ENCODE data around the gene B4GAT1. TPM values are rescaled to one million over a fixed set of nuclear protein-coding genes. Genes with fewer than 3 reads are reported as not detected.

B4GAT1 gene
- total and polyA plus RNA-seq, 8 donors: 3.5 to 22.3 (median 17.4) TPM

GRCh38 chr11:66329165-66329673, 18.2 kb downstream of the B4GAT1 start:
- TF ChIP-seq POLR2A (IDR thresholded peaks at IDR 0.05): no peak
- no peak for TF ChIP-seq CTCF (IDR thresholded peaks at IDR 0.05)
- TF ChIP-seq EP300 (IDR thresholded peaks at IDR 0.05): no peak
- TF ChIP-seq POLR2AphosphoS5 (IDR thresholded peaks at IDR 0.05): no peak
- peaks cover 3 to 29% (median 27%) of the 10 kb centered on the region in 4 donors for H3K36me3 ChIP-seq
- H3K4me1 ChIP-seq: peaks cover 26 to 42% (median 32%) of the 10 kb centered on the region in 4 donors
- WGBS, 5 donors: 84 to 96% (median 89%) methylated on average over 3 of the region's 3 CpGs
- H3K4me3 ChIP-seq: no peak overlapping the region
- intact Hi-C loops (cut with DNase I; ENCODE audit: low total_unique reads): no loop called here
- no peaks in the 10 kb centered on the region for H3K27me3 ChIP-seq
- no peaks in the 10 kb centered on the region for H3K9me3 ChIP-seq
- no peak for DNase-seq
- peak overlapping the region in 2 of 5 donors; percentile 23 to 24 for H3K27ac ChIP-seq

- H3K27ac ChIP-seq: peak overlapping the region in 3 of 5 donors; percentile 23 to 73 (median 46)
These were observed 18.9 kb downstream of the B4GAT1 start for GRCh38 chr11:66328302-66329144.

GRCh38 chr11:66328031-66328301, 19.5 kb downstream of the B4GAT1 start:
- no peak for DNase-seq
- intact Hi-C loops (cut with DNase I; ENCODE audit: low total_unique reads): no loop called here
- Histone ChIP-seq H3K27ac (peak overlapping the region in 3 of 5 donors; percentile 46 to 73 (median 73)), H3K27me3 (no peaks in the 10 kb centered on the region), H3K9me3 (no peaks in the 10 kb centered on the region), H3K36me3 (peaks cover 3 to 17% (median 16%) of the 10 kb centered on the region in 4 donors), H3K4me1 (peaks cover 26 to 36% (median 31%) of the 10 kb centered on the region in 4 donors), H3K4me3 (no peak overlapping the region)
- WGBS, 5 donors: 48 to 72% (median 58%) methylated on average over 3 of the region's 3 CpGs
- TF ChIP-seq EP300 (IDR thresholded peaks at IDR 0.05): no peak
- TF ChIP-seq CTCF (IDR thresholded peaks at IDR 0.05): no peak
- no peak for TF ChIP-seq POLR2AphosphoS5 (IDR thresholded peaks at IDR 0.05)
- TF ChIP-seq POLR2A (IDR thresholded peaks at IDR 0.05): no peak

More at GRCh38 chr11:66328302-66329144, 18.9 kb downstream of the B4GAT1 start:
- no peaks in the 10 kb centered on the region for H3K9me3 ChIP-seq
- intact Hi-C loops (cut with DNase I; ENCODE audit: low total_unique reads): no loop called here
- TF ChIP-seq POLR2AphosphoS5 (IDR thresholded peaks at IDR 0.05) (peak in 2 of 3 donors; percentile 67 to 78), POLR2A (IDR thresholded peaks at IDR 0.05) (no peak), CTCF (IDR thresholded peaks at IDR 0.05) (peak in 6 of 7 experiments; percentile 41 to 97 (median 96)), EP300 (IDR thresholded peaks at IDR 0.05) (no peak)
- 8 to 13% (median 11%) methylated on average over 18 to 19 of the region's 19 CpGs for WGBS, 5 donors
- peaks cover 26 to 36% (median 31%) of the 10 kb centered on the region in 4 donors for H3K4me1 ChIP-seq
- H3K4me3 ChIP-seq: peak overlapping the region in 2 of 4 donors; percentile 2 to 13
- peaks cover 3 to 22% (median 22%) of the 10 kb centered on the region in 4 donors for H3K36me3 ChIP-seq
- H3K27me3 ChIP-seq: no peaks in the 10 kb centered on the region
- peak; percentile 80 to 93 for DNase-seq

- Histone ChIP-seq H3K9me3 (no peaks in the 10 kb centered on the region), H3K27me3 (no peaks in the 10 kb centered on the region), H3K27ac (peak overlapping the region in 4 of 5 donors; percentile 44 to 73 (median 72)), H3K4me1 (peaks cover 26 to 36% (median 31%) of the 10 kb centered on the region in 4 donors), H3K36me3 (peaks cover 3 to 11% (median 10%) of the 10 kb centered on the region in 4 donors), H3K4me3 (no peak overlapping the region)
- TF ChIP-seq EP300 (IDR thresholded peaks at IDR 0.05): no peak
- TF ChIP-seq POLR2A (IDR thresholded peaks at IDR 0.05): no peak
- no peak for TF ChIP-seq CTCF (IDR thresholded peaks at IDR 0.05)
- TF ChIP-seq POLR2AphosphoS5 (IDR thresholded peaks at IDR 0.05): no peak
- peak in 1 of 2 donors; percentile 49 for DNase-seq
- WGBS, 5 donors: 81 to 88% (median 84%) methylated on average over 10 of the region's 10 CpGs
- intact Hi-C loops (cut with DNase I; ENCODE audit: low total_unique reads): no loop called here
These were observed 20.0 kb downstream of the B4GAT1 start for GRCh38 chr11:66327171-66328030.

Data from stomach (tissue), 9 donors.